GM21360 (cell line): ENCODE measurements around the gene RGPD6.
"Not testable (repeated sequence)": the region's sequence is repeated elsewhere in the genome, so short reads cannot be mapped to it uniquely, and the experiment has no call there.

Source experiments
- ATAC-seq: cut with Tn5 transposase; IDR thresholded peaks from one replicate; pipeline ENCODE4 v1.9.1; 2021; ENCODE audit warnings: mild to moderate bottlenecking, moderate library complexity; ENCODE audit not compliant: unreplicated experiment

The RGPD6 gene

DNA sequence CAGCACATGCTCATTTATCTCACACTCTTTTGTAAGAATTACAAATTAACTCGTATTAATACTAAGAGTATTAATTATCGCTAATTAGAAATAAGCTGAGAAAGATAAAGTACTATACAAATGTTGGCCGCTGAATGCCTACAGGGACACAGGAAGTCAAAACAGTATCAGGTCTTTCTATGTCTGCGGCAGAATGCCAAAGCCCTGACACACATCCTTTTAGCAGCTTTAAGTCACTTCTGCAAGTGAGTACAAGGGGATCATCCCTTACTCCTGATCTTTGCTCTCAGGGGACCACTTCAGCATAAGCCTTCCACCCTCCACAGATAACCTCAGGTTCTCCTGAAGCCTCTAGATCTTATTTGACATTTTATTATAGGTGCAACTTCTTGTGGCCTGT lies 94.3 kb downstream of the RGPD6 start:
- ATAC-seq = not testable (repeated sequence)

- not testable (repeated sequence) for ATAC-seq
Observed at GRCh38 chr2:110481200-110481599, 95.8 kb downstream of the RGPD6 start.

- not testable (repeated sequence) for ATAC-seq
Observed at GRCh38 chr2:110480084-110480483, 96.9 kb downstream of the RGPD6 start.

DNA sequence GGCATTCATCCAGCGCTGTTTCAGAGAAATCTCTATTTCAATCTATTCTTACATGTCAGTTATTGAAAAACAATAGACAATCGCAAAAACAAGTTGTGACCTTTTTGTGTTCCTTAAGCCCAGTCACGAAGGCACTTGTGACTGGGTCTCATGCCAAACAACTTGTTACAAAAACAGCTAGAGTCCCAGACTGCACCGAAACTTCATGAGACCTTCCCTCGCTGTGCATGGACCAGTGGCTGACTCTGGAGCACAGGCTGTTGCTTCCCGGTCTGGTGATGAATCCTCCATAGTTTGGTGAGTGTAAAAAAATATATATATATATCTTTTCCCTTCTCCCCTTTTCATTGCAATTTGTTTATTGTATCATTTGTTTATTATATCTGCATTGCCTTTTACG lies 99.7 kb downstream of the RGPD6 start:
- not testable (repeated sequence) for ATAC-seq

GRCh38 chr2:110476952-110477351 lies 100.1 kb downstream of the RGPD6 start:
- not testable (repeated sequence) for ATAC-seq

- not testable (repeated sequence) for ATAC-seq
Observed at GRCh38 chr2:110475627-110476359, 101.2 kb downstream of the RGPD6 start.

DNA sequence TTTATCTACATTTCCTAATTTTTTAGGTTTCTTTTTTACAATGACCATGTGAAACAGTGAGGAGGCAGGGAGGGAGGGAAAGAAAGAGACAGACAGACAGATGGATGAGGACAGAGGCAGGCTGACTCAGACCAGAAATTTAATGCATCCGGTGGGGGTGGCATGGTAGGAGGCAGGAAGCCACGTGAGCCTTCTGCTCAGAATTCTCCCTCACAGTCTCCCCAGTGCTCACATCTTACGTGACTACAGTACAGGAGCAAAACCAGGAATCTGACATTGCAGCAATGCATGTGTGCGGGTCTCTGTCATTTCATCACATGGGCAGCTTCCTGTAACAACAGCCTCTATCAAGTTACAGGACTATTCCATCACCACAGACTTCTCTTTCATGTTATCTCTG lies 102.1 kb downstream of the RGPD6 start:
- ATAC-seq = peak; percentile 95

DNA sequence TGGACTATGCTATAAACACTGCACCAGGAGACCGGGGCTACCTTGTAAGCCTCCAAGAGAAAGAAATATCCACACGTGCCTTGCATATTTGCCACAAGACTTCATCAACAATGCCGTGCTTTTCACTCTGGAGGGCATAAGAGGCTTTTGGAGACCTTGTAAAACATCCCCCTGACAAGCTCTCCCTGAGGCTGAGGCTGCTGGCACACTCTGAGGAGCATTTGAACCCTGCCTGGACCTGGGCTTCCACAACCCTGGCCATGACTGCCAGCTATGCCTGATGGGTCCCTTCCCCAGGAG lies 104.0 kb downstream of the RGPD6 start:
- ATAC-seq = not testable (repeated sequence)

DNA sequence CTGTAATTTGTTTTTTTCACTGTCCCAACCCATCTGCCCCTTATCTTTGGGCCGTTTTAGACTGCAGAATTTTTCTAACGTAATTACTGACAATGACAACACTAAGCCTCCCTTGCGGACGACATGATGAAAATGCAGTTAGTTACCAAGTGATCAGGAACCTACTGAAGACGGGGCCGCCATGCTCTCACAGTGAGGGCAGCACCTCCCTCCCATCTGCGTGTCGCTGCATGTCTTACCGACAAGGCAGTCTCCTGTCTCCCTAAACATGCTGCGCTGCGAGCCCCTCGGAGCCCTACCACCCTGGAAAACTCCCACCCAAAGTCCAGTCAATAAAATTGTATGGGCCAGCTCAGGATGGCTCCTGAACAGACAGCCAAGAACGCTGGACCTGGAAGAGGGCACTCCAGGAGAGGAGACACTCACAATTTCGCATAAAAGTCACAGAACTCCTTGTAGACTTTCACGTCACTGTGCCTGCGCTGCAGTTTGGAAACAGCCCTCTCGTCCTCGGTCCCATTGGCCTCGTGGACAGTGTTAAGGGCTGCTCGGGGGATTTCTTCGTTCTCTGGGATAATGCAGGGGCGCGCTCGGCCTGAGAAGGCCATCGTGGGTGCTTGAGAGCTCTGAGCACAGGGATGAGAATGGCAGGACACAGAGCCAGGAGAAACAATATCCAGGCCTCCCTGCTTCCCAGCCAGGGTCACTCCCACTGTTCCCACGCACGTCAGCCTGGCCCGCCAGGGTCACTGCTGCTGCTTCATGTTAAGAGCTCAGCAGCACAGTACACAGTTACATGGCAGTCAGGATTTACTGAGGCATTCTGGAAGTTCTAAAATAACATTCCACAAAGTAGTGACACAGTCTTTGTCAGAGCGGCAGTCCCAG lies 104.6 kb downstream of the RGPD6 start, which contains the start of gene LIMS4:
LIMS4 (minus strand) TSS at position 646 of the 888 bp plus-strand sequence; CDS start at position 608, 38 bp downstream.
- not testable (repeated sequence) for ATAC-seq

DNA sequence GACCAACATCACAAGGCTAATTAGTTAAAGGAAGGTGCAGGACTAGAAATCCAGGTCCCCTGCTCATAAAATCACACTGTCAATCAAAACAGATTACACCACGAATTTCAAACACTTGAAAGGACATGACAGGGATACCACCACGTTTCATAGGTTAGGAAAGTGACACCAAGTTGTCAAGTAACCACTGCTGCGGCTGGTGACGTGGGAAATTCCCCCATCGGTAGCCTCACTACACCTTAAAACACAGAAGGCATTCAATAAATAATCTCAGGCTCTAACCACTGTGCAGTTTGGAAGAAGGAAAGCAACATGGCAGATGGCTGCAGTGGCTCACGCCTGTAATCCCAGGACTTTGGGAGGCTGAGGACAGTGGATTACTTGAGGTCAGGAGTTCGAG lies 108.1 kb downstream of the RGPD6 start:
- not testable (repeated sequence) for ATAC-seq

DNA sequence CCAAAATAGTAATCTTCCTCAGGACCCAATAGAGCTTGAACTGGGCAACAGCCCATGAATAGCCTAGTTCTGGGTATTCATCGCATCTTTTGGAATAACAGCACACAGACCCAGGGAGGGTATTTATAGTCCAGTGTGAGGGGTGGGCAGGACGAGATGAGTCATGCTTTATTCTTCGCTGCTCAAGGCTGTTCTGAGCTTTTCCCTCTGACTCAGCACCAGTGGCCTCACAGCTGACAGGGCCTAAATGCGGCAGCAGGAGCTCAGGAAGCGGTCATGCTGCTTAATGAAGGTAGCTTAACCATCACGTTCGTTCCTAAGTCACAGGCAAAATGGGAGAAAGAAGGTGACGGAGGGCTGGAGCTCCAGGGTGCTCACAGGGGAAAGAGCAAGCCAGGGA lies 111.7 kb downstream of the RGPD6 start:
- ATAC-seq = peak; percentile 89
